GM12864 (cell line): Measurements from ENCODE around the gene GSTM3.

Source experiments
- DNase-seq: peaks from one replicate; pipeline ENCODE4 v3.0.0-alpha.2; 2011; ENCODE audit warnings: low read depth
- H3K4me3 ChIP-seq: 2 replicates; pipeline ENCODE4 v1.5.1; 2011; ENCODE audit warnings: mild to moderate bottlenecking, low read depth, low read length, control low read depth
- TF ChIP-seq, protein P1 (sequence below): IDR thresholded peaks from 2 replicates; pipeline ENCODE4 v1.5.1; 2011; ENCODE audit warnings: low read depth, mild to moderate bottlenecking, moderate library complexity, low read length, control low read depth, inconsistent platforms; ENCODE audit errors: missing control alignments

The GSTM3 gene

GRCh38 chr1:109782514-109782913 lies 41.7 kb upstream of the GSTM3 start:
- TF ChIP-seq, protein P1, sequence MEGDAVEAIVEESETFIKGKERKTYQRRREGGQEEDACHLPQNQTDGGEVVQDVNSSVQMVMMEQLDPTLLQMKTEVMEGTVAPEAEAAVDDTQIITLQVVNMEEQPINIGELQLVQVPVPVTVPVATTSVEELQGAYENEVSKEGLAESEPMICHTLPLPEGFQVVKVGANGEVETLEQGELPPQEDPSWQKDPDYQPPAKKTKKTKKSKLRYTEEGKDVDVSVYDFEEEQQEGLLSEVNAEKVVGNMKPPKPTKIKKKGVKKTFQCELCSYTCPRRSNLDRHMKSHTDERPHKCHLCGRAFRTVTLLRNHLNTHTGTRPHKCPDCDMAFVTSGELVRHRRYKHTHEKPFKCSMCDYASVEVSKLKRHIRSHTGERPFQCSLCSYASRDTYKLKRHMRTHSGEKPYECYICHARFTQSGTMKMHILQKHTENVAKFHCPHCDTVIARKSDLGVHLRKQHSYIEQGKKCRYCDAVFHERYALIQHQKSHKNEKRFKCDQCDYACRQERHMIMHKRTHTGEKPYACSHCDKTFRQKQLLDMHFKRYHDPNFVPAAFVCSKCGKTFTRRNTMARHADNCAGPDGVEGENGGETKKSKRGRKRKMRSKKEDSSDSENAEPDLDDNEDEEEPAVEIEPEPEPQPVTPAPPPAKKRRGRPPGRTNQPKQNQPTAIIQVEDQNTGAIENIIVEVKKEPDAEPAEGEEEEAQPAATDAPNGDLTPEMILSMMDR = no peak
- no peak overlapping the region for H3K4me3 ChIP-seq
- no peak for DNase-seq

DNA sequence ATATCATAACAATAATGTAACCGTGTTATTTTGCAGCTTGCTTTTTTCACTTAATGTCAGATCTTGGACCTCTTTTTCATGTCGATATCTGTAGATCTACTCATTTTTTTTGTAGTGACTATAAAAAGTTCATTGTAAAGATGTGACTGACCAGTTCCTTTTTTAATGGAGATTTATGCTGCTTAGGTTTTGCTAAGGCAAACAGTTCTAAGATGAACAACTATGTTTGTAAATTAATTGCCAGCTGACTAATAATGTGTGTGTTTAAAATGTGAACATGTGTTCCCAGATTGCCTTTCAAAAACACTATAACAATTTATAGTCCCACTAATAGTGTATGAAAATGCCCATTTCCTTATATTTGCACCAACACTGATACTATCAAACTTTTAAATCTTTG lies 41.0 kb upstream of the GSTM3 start:
- no peak overlapping the region for H3K4me3 ChIP-seq
- TF ChIP-seq, protein P1 = no peak
- no peak for DNase-seq

GRCh38 chr1:109780982-109781381 lies 40.1 kb upstream of the GSTM3 start:
- TF ChIP-seq, protein P1 = no peak
- H3K4me3 ChIP-seq = no peak overlapping the region
- DNase-seq = no peak

GRCh38 chr1:109777980-109778625 lies 37.3 kb upstream of the GSTM3 start:
- TF ChIP-seq, protein P1 = no peak
- no peak overlapping the region for H3K4me3 ChIP-seq
- no peak for DNase-seq

GRCh38 chr1:109777436-109777835 lies 36.6 kb upstream of the GSTM3 start:
- TF ChIP-seq, protein P1 = no peak
- no peak overlapping the region for H3K4me3 ChIP-seq
- no peak for DNase-seq

- no peak overlapping the region for H3K4me3 ChIP-seq
- peak; percentile 41 for DNase-seq
Observed at GRCh38 chr1:109776911-109777310, 36.1 kb upstream of the GSTM3 start.

More at GRCh38 chr1:109776911-109777310, 36.1 kb upstream of the GSTM3 start:
- TF ChIP-seq, protein P1 = peak; percentile 93
